ENCODE data around the gene NDUFAF3.

GRCh38 chr3:49057268-49057667, 35.3 kb downstream of the NDUFAF3 start:
- TF ChIP-seq, protein P1, sequence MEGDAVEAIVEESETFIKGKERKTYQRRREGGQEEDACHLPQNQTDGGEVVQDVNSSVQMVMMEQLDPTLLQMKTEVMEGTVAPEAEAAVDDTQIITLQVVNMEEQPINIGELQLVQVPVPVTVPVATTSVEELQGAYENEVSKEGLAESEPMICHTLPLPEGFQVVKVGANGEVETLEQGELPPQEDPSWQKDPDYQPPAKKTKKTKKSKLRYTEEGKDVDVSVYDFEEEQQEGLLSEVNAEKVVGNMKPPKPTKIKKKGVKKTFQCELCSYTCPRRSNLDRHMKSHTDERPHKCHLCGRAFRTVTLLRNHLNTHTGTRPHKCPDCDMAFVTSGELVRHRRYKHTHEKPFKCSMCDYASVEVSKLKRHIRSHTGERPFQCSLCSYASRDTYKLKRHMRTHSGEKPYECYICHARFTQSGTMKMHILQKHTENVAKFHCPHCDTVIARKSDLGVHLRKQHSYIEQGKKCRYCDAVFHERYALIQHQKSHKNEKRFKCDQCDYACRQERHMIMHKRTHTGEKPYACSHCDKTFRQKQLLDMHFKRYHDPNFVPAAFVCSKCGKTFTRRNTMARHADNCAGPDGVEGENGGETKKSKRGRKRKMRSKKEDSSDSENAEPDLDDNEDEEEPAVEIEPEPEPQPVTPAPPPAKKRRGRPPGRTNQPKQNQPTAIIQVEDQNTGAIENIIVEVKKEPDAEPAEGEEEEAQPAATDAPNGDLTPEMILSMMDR (IDR thresholded peaks at IDR 0.05; ENCODE audit: insufficient read depth, low read length, poor library complexity, severe bottlenecking): no peak
- no peak for TF ChIP-seq EZH2phosphoT487 (conservative IDR thresholded peaks at IDR 0.05; ENCODE audit: low read length)

Measured in SU-DHL-6 (cell line).